Panc1 (cell line): ENCODE data around the gene GTF2A1L. TPM values are rescaled to one million over a fixed set of nuclear protein-coding genes. Genes with fewer than 3 reads are reported as not detected.
"Not testable (repeated sequence)": the region's sequence is repeated elsewhere in the genome, so short reads cannot be mapped to it uniquely, and the experiment has no call there.

ENCODE experiments used
- ATAC-seq: fragments of 200-7000 bp; cut with Tn5 transposase; 2 replicates; pipeline ENCODE4 v1.9.1; 2020; ENCODE audit warnings: mild to moderate bottlenecking, moderate library complexity
- BruUV-seq: library from RNA; stranded (reverse); fragments of 400-500 nt; replicated peaks from 2 replicates; lab custom pipeline; 2021; lab: Mats Ljungman, UMichigan
- CTCF ChIA-PET: fragments of 300-600 bp; sonication (Branson Sonifier 250); formaldehyde crosslinking; loops from one replicate; lab custom pipeline; 2022; ENCODE audit warnings: antibody characterized with exemption; lab: Charles Lee
- POLR2A ChIA-PET: fragments of 300-600 bp; sonication (Branson Sonifier 250); formaldehyde crosslinking; loops from one replicate; lab custom pipeline; 2022; ENCODE audit warnings: antibody characterized with exemption; lab: Charles Lee
- DNase-seq: peaks from one replicate; pipeline ENCODE4 v3.0.0-alpha.2; 2010; ENCODE audit warnings: low read depth, low spot score
- H3K27ac ChIP-seq: 2 replicates; pipeline ENCODE4 v1.5.1; 2011; ENCODE audit warnings: mild to moderate bottlenecking, low read length, inconsistent platforms
- H3K27me3 ChIP-seq: fragments of 200-500 bp; sonication (Bioruptor generic); 2 replicates; pipeline ENCODE4 v1.6.0; 2014; ENCODE audit warnings: low read length, inconsistent platforms; ENCODE audit not compliant: control insufficient read depth, insufficient read depth
- H3K36me3 ChIP-seq: fragments of 200-500 bp; sonication (Bioruptor generic); 2 replicates; pipeline ENCODE4 v1.5.1; 2014; ENCODE audit warnings: inconsistent platforms, mild to moderate bottlenecking, low read length, moderate library complexity; ENCODE audit not compliant: control insufficient read depth, insufficient read depth
- H3K4me1 ChIP-seq: 2 replicates; pipeline ENCODE4 v1.5.1; 2011; ENCODE audit warnings: inconsistent platforms, mild to moderate bottlenecking, low read length, moderate library complexity; ENCODE audit not compliant: control insufficient read depth, insufficient read depth
- H3K4me3 ChIP-seq, 2 experiments: 2 replicates each; pipeline ENCODE4 v1.5.1; 2011 to 2012; ENCODE audit warnings: low read depth in 2 of 2, low read length in 2 of 2, mild to moderate bottlenecking in 2 of 2, inconsistent platforms in 1 of 2, moderate library complexity in 1 of 2
- H3K9me3 ChIP-seq: fragments of 200-500 bp; sonication (Bioruptor generic); 2 replicates; pipeline ENCODE4 v1.5.1; 2014; ENCODE audit warnings: low read depth, mild to moderate bottlenecking, inconsistent platforms, low read length, moderate library complexity; ENCODE audit not compliant: control insufficient read depth, insufficient read depth
- CTCF ChIP-seq: fragments of 450-650 bp; IDR thresholded peaks from 2 replicates; pipeline ENCODE4 v1.5.1; 2017; ENCODE audit warnings: mild to moderate bottlenecking
- POLR2AphosphoS5 ChIP-seq: IDR thresholded peaks from 2 replicates; pipeline ENCODE4 v1.6.1; 2012; ENCODE audit warnings: mild to moderate bottlenecking, low read depth, low read length, moderate library complexity
- REST ChIP-seq, 2 experiments: IDR thresholded peaks; 2 replicates each; pipeline ENCODE4 v1.6.1; 2011 to 2012; ENCODE audit warnings: low read depth in 2 of 2, control low read depth in 1 of 2, low read length in 1 of 2, mild to moderate bottlenecking in 1 of 2, moderate library complexity in 1 of 2; ENCODE audit not compliant: insufficient read depth in 1 of 2
- SIN3A ChIP-seq: IDR thresholded peaks from 2 replicates; pipeline ENCODE4 v1.6.1; 2012; ENCODE audit warnings: low read depth, mild to moderate bottlenecking, low read length, moderate library complexity, borderline replicate concordance; ENCODE audit not compliant: insufficient read depth
- TCF7L2 ChIP-seq: IDR thresholded peaks from 2 replicates; pipeline ENCODE4 v1.6.1; 2011; ENCODE audit warnings: mild to moderate bottlenecking, low read depth, low read length, inconsistent platforms
- in situ Hi-C: cut with HindIII; loops from 2 replicates; pipeline ENCODE4 v1.10.0; 2016; ENCODE audit warnings: low sequenced_read_pairs, low pct_unique_long_range_greater_than_20kb
- intact Hi-C: fragments of 100-400 bp; cut with micrococcal nuclease; formaldehyde crosslinking; loops from one replicate; pipeline ENCODE4 v1.10.0; 2022; ENCODE audit not compliant: unreplicated experiment
- total RNA-seq: library from RNA; stranded (reverse); gene quantifications from one replicate; pipeline ENCODE4 v1.2.1, GENCODE V29; 2021; ENCODE audit not compliant: unreplicated experiment

The GTF2A1L gene
- total RNA-seq, 1 experiment from 2014 or later = not detected

- no peak overlapping the region for H3K27ac ChIP-seq
- no TSS peak for BruUV-seq
- H3K4me3 ChIP-seq = no peak overlapping the region
- intact Hi-C loops = no loop called here
- TF ChIP-seq CTCF (no peak), REST (IDR thresholded peaks at IDR 0.05; ENCODE audit: insufficient read depth in 1 of 2, low read depth in 2 of 2, low read length in 1 of 2) (no peak), SIN3A (no peak), POLR2AphosphoS5 (no peak), TCF7L2 (no peak)
- no peaks in the 10 kb centered on the region for H3K4me1 ChIP-seq
- DNase-seq = no peak
- in situ Hi-C loops = no loop called here
- H3K36me3 ChIP-seq = no peaks in the 10 kb centered on the region
- POLR2A ChIA-PET = no interaction called here
- no peak for ATAC-seq
- 0 out of 2 replicates have a peak, but pooled peaks cover 2% of the 10 kb centered on the region for H3K27me3 ChIP-seq
- H3K9me3 ChIP-seq = no peaks in the 10 kb centered on the region
- CTCF ChIA-PET = no interaction called here
Measured at GRCh38 chr2:48699348-48699930, 81.8 kb downstream of the GTF2A1L start.

- H3K9me3 ChIP-seq, BruUV-seq, H3K4me1 ChIP-seq, H3K4me3 ChIP-seq, CTCF ChIA-PET, POLR2A ChIA-PET, H3K27ac ChIP-seq, intact Hi-C loops, ATAC-seq, H3K27me3 ChIP-seq, in situ Hi-C loops, H3K36me3 ChIP-seq, DNase-seq: not testable (repeated sequence)
Measured at GRCh38 chr2:48703621-48704020, 86.0 kb downstream of the GTF2A1L start.

GRCh38 chr2:48707466-48707865 lies 89.8 kb downstream of the GTF2A1L start:
- no peak for ATAC-seq
- Histone ChIP-seq H3K4me3 (no peak overlapping the region), H3K27me3 (peaks cover 3% of the 10 kb centered on the region; the same call in 1 of the 2 replicates), H3K4me1 (no peaks in the 10 kb centered on the region), H3K9me3 (no peaks in the 10 kb centered on the region), H3K36me3 (no peaks in the 10 kb centered on the region), H3K27ac (no peak overlapping the region)
- intact Hi-C loops = no loop called here
- ChIA-PET POLR2A (no interaction called here), CTCF (no interaction called here)
- DNase-seq = no peak
- in situ Hi-C loops = no loop called here
- TF ChIP-seq SIN3A (no peak), CTCF (no peak), POLR2AphosphoS5 (no peak), REST (IDR thresholded peaks at IDR 0.05; ENCODE audit: insufficient read depth in 1 of 2, low read depth in 2 of 2, low read length in 1 of 2) (no peak), TCF7L2 (no peak)
- no TSS peak for BruUV-seq
